Measurements from ENCODE around the gene PDE8A.
"Not testable (repeated sequence)": the region's sequence is repeated elsewhere in the genome, so short reads cannot be mapped to it uniquely, and the experiment has no call there.

PDE8A gene

GRCh38 chr15:84962955-84963354, 18.7 kb upstream of the PDE8A start:
- no peak for DNase-seq

DNA sequence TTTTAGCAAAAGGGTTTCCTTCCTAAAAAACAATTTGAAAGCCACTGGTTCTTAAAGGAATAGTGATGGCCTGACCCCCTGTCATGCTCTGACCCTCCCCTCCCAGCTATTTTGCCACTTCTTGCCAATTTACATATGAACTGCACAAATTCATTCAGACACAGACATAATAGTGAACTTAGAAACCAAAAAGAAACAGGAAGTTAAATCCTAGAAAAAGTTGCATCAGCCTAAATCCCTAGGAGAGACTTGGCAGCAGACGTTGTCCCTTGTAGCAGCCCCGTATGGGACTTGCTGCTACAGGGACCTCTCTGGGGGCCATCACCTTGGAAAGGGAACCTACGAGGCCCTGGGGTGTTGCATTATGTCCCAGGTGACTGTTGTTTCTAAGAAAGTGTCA, 14.3 kb upstream of the PDE8A start:
- DNase-seq, result no peak

DNA sequence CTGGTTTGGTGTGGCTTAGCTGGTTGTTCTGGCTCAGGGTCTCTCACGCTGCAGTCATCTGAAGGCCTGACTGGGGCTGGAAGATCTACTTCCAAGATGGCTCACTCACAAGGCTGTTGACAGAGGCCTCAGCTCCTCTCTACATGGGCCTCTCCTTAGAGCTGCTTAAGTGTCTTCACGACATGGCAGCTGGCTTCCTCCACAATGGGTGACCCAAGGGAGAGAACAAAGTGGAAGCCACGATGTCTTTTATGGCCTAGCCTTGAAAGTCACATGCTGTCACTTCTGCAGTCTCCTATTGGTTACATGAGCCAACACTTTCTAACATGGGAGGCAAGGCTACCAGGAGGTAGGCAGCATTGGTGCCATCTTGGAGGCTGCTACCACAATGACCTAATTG, 13.4 kb upstream of the PDE8A start:
- no peak for DNase-seq

DNA sequence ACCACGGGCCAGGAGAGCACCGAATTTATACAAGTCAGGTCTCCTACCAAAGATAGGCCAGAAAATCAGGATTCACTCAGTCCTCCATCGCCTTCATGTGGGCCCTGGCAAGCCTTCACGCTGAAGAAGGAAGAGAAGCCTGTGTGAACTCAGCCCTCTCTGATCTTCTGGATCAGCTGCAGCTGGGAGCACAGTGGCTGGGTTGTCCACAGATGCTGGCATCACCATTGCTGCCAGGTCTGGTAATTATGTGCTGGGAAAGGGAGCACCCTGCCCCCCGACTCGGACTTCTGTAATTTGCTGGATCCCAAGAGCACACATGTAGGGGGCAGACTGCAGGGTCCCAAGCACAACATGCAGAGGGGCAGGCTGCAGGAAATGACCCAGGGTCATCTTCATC, 12.4 kb upstream of the PDE8A start:
- no peak for DNase-seq

DNA sequence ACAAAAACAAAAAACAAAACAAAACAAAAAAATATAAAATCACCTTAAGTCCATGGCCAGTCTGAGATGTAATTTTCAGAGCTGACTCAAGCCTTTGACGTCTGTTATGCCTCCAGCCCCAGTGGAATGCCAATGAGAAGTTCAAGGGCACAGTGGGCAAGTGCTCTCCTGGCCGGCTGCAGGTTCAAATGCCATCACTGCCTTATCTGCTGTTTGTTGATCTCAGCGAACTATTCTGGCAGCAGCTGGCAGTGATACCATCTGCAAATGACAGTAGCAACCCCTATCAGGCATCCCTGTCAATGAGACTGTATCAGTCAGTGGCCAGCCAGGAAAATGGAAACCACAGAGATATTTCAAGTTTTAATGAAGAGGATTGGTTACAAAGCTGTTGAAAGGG, 10.8 kb upstream of the PDE8A start:
- DNase-seq, result peak; percentile 53

GRCh38 chr15:84973492-84974460, 7.9 kb upstream of the PDE8A start:
- no peak for DNase-seq

DNA sequence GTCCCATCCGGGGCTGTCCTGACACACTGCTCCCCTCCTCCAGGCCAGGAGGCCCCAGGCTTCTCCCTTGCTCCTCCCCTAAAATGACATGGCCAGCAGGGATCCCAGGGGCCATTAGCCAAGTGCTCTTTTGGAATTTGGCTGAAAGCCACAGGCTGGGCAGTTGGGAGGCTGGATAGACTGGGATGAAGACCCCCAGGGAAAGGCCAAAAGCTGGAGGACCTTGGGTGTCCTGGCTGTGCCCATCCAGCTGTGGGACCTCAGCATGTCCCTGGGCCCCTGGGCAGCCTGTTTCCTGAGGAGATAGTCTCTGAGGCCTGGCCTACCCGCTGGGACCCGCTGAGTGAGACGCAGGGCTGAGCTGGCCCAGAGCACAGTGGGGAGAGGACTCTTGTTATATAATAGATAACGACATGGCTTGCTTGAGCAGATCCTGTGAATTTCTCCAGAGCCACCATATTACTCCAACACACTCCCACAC, 5.7 kb upstream of the PDE8A start:
- DNase-seq, result no peak

GRCh38 chr15:84976746-84977345, 4.8 kb upstream of the PDE8A start:
- DNase-seq, result no peak

GRCh38 chr15:84979651-84980050, 2.0 kb upstream of the PDE8A start:
- no peak for DNase-seq

DNA sequence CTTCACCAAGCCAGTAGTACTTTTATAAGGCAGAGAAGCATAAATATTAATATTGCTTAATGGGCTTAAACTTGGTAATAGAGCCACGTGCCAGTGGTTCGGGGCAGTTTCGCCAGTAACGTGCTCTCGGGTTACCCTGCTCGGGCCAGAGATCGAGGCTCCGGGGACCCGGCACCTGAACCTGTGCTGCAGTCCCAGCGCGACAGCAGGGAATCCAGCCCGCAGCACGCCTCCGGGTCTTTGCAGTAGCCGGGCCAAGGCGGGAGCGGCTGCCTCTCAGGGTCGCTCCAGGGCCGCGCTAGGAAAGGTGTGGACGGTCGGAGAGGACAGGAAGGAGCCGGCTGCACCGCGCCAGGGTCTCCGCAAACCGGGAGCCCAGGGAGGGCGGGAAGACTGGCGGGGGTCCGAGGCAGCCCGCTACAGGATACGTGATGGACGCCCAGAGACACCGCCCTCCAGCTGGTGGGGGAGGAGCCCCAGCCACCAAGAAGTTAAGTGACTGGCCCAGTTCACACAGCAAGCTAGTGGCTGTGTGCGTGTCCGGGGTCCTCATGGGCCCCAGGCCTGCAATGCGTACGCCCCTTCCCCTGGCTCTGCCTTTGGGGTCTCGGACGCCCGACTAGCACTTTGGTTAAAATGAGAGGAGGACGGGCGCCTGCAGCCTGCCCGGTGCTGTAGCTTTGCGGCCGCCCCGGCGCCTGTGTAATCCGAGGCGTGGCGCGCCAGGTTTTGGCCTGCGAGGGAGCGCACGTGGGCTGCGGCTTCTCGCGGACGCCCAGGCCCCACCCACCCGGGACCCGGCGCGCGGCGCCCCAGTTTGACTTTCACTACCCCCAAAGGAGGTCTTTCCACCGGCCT, 1.2 kb upstream of the PDE8A start:
- DNase-seq, result peak; percentile 88

GRCh38 chr15:84981054-84981710, 474 bp upstream of the PDE8A start:
- DNase-seq, result peak; percentile 95

DNA sequence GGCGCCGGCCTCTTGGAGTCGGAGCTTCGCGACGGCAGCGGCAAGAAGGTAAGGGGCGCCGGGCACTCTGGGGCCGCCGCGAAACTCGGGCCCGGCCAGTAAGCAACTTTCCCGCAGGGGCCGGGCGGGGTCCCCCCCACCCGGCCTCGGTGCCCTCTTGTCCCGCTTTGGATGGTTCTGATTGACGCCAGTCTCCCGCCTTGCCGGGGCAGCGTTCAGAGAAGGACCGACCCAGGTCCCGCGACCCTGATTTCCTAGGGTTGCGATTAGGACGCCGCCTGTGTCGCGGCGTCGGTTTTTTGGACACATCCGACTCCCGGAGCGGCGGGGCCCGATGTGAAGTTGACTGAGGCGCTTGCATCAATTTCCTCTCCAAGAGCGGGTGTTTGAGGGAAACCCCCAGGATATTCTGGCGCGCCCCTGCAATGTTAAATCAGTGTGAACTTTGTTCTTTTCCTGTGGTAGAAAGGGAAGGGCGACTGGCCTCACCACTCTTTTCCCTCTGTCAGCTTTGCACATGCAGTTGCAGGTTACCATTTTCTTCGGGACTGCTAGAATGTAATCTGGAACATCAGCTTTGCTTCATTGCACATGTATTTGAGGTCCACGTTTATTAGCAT, 755 bp downstream of the PDE8A start:
- DNase-seq, result peak; percentile 13

GRCh38 chr15:84983294-84983693, 1.6 kb downstream of the PDE8A start:
- no peak for DNase-seq

DNA sequence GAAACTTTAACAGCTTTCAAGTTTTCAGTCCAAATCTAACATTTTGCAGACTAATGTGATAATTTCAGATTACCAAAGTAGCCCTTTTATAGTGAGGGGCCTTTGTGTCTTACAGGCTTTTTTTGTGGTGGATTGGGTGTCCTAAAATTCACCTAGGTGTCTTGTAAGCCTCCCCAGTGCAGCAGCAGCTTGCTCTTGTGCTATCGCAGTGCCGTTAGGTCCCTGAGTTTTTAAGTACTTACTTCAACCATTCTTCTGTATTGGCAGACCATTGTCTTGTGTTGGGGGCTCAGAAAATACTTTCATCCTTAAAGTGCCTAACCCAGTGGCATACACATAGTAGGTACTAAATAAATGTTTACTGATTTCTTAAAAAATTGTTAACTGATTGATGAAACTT, 2.1 kb downstream of the PDE8A start:
- DNase-seq, result no peak

- DNase-seq, result no peak
Observed at GRCh38 chr15:84985158-84985557, 3.5 kb downstream of the PDE8A start.

DNA sequence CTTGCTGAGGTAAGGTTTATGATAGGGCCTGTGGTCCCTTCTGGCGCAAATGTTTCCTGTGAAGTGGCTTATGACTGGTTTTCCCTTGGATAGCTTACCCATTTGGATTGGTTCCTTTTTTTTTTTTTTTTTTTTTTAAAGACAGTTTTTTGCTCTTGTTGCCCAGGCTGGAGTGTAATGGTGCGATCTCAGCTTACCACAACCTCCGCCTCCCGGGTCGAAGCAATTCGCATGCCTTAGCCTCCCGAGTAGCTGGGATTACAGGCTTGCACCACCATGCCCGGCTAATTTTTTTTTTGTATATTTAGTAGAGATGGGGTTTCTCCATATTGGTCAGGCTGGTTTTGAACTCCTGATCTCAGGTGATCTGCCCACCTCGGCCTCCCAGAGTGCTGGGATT, 5.7 kb downstream of the PDE8A start:
- DNase-seq, result not testable (repeated sequence)

- DNase-seq, result no peak
Observed at GRCh38 chr15:84987949-84988624, 6.4 kb downstream of the PDE8A start.

GRCh38 chr15:84988909-84989644, 7.4 kb downstream of the PDE8A start:
- DNase-seq, result no peak

- no peak for DNase-seq
Observed at GRCh38 chr15:84990507-84990906, 8.9 kb downstream of the PDE8A start.

DNA sequence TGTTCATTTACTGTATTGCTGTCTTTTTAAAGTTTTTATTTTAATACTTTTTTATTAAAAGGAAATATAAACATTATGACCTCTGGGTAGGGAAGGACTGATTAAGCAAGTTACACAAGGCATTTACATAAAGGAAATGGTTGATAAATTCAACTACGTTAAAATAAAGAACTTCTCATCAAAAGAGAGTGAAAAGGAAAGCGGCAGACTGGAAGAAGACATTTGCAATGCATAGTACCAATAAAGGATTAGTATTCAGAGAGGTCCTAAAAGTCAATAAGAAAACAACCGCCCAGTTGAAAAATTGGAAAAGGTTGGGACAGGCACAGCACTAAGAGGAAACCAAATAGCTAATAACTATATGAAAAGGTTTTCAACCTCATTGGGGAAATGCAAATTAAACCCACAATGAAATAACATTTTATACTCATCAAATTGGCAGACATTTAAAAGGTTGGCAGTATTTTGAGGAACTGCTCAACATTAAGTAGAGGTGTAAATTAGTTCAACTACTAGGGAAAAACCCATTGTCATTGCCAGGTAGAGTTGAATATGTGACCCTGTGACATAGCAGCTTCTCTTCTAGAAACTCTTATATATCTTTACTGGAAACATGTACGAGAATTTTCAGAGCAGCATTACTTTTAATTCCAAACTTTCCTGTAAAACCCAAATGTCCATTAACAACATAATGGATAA, 9.5 kb downstream of the PDE8A start:
- no peak for DNase-seq

Measured in hematopoietic multipotent progenitor cell treated with erythropoietin and hydrocortisone succinate and interleukin-3 and kit ligand, for 6 days (in vitro differentiated cells).